ENCODE results near the gene ACD.

Gene ACD

GRCh38 chr16:67675579-67675935 is 15.5 kb upstream of the ACD start:
- no peak for TF ChIP-seq YY1 (IDR thresholded peaks at IDR 0.05; ENCODE audit: insufficient read depth, insufficient read length)
- no peak for TF ChIP-seq SUZ12 (IDR thresholded peaks at IDR 0.05; ENCODE audit: extremely low read depth, insufficient read depth, insufficient read length)
- no peak for TF ChIP-seq ZNF274 (IDR thresholded peaks at IDR 0.05; ENCODE audit: low read depth, low read length)
- Histone ChIP-seq H3K4me1 (ENCODE audit: insufficient read depth, insufficient read length) (peaks cover 3% of the 10 kb centered on the region), H3K36me3 (ENCODE audit: insufficient read depth, insufficient read length, low read length) (peaks cover 22% of the 10 kb centered on the region), H3K27me3 (ENCODE audit: insufficient read depth, insufficient read length) (no peaks in the 10 kb centered on the region), H3K4me3 (ENCODE audit: insufficient read length, low read depth) (no peak overlapping the region), H3K9ac (ENCODE audit: insufficient read length, low read depth) (no peak overlapping the region), H3K9me3 (ENCODE audit: insufficient read depth, low read length) (no peaks in the 10 kb centered on the region)
- DNase-seq (ENCODE audit: low read depth, low spot score), result no peak

- H3K4me1 ChIP-seq (ENCODE audit: insufficient read depth, insufficient read length), result peaks cover 3% of the 10 kb centered on the region
- H3K27me3 ChIP-seq (ENCODE audit: insufficient read depth, insufficient read length), result no peaks in the 10 kb centered on the region
- no peak for DNase-seq (ENCODE audit: low read depth, low spot score)
- TF ChIP-seq YY1 (IDR thresholded peaks at IDR 0.05; ENCODE audit: insufficient read depth, insufficient read length) (no peak), SUZ12 (IDR thresholded peaks at IDR 0.05; ENCODE audit: extremely low read depth, insufficient read depth, insufficient read length) (no peak), ZNF274 (IDR thresholded peaks at IDR 0.05; ENCODE audit: low read depth, low read length) (no peak)
- no peak overlapping the region for H3K9ac ChIP-seq (ENCODE audit: insufficient read length, low read depth)
- H3K4me3 ChIP-seq (ENCODE audit: insufficient read length, low read depth), result no peak overlapping the region
- H3K9me3 ChIP-seq (ENCODE audit: insufficient read depth, low read length), result no peaks in the 10 kb centered on the region
- H3K36me3 ChIP-seq (ENCODE audit: insufficient read depth, insufficient read length, low read length), result peaks cover 18% of the 10 kb centered on the region
Measured at GRCh38 chr16:67674851-67675578, 15.0 kb upstream of the ACD start.

DNA sequence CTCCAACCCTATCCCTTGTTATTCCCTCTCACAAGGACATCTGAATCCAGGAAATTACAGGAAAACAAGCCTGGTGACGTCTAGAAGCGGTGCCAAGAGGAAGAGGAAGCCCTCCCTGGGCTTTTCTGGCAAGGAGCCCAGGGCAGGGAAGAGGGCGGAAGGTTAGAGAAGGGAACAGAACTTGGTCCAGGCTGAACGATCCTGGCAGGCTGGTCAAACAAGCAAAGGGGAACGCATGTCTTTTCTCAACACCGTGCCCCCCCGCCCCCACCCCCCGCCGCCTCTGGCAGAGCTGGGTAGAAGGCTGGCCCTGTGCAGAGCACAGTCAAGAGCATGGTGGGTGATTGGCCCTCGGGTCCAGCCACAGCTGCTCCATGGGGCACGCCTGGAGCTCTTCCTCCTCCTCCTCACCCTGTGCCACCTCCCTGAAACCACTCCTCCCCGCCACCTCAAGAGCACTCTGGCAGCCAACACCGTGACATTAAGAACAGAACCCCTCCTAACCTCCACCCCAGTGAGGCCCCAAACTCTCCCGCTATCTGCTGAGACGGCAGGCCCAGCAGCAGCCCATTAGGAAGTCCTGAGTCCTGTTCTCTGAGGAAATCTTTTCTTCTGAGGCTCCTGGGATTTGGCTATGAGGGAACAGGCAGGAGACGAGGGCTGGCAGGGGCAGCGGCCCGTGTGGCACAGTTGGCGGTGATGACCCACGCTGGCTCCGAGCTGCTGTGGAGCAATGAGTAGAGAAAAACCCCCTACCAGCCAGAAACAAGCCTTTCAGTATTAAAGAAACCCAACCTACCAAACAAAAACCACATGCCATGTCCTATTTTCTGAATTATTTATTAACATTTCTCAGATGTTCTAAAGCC is 13.9 kb upstream of the ACD start:
- no peak for TF ChIP-seq SUZ12 (IDR thresholded peaks at IDR 0.05; ENCODE audit: extremely low read depth, insufficient read depth, insufficient read length)
- no peak for TF ChIP-seq YY1 (IDR thresholded peaks at IDR 0.05; ENCODE audit: insufficient read depth, insufficient read length)
- TF ChIP-seq ZNF274 (IDR thresholded peaks at IDR 0.05; ENCODE audit: low read depth, low read length), result no peak
- Histone ChIP-seq H3K4me3 (ENCODE audit: insufficient read length, low read depth) (no peak overlapping the region), H3K27me3 (ENCODE audit: insufficient read depth, insufficient read length) (no peaks in the 10 kb centered on the region), H3K9ac (ENCODE audit: insufficient read length, low read depth) (peak overlapping the region; percentile 36), H3K4me1 (ENCODE audit: insufficient read depth, insufficient read length) (peaks cover 3% of the 10 kb centered on the region), H3K36me3 (ENCODE audit: insufficient read depth, insufficient read length, low read length) (peaks cover 15% of the 10 kb centered on the region), H3K9me3 (ENCODE audit: insufficient read depth, low read length) (no peaks in the 10 kb centered on the region)
- DNase-seq (ENCODE audit: low read depth, low spot score), result no peak

GRCh38 chr16:67672739-67673662 is 12.9 kb upstream of the ACD start:
- Histone ChIP-seq H3K9ac (ENCODE audit: insufficient read length, low read depth) (peak overlapping the region; percentile 36), H3K36me3 (ENCODE audit: insufficient read depth, insufficient read length, low read length) (peaks cover 15% of the 10 kb centered on the region), H3K9me3 (ENCODE audit: insufficient read depth, low read length) (no peaks in the 10 kb centered on the region), H3K4me3 (ENCODE audit: insufficient read length, low read depth) (no peak overlapping the region), H3K4me1 (ENCODE audit: insufficient read depth, insufficient read length) (peaks cover 5% of the 10 kb centered on the region), H3K27me3 (ENCODE audit: insufficient read depth, insufficient read length) (no peaks in the 10 kb centered on the region)
- TF ChIP-seq SUZ12 (IDR thresholded peaks at IDR 0.05; ENCODE audit: extremely low read depth, insufficient read depth, insufficient read length) (no peak), YY1 (IDR thresholded peaks at IDR 0.05; ENCODE audit: insufficient read depth, insufficient read length) (no peak), ZNF274 (IDR thresholded peaks at IDR 0.05; ENCODE audit: low read depth, low read length) (no peak)
- DNase-seq (ENCODE audit: low read depth, low spot score), result no peak

- H3K4me3 ChIP-seq (ENCODE audit: insufficient read length, low read depth), result no peak overlapping the region
- H3K36me3 ChIP-seq (ENCODE audit: insufficient read depth, insufficient read length, low read length), result peaks cover 15% of the 10 kb centered on the region
- TF ChIP-seq YY1 (IDR thresholded peaks at IDR 0.05; ENCODE audit: insufficient read depth, insufficient read length) (no peak), ZNF274 (IDR thresholded peaks at IDR 0.05; ENCODE audit: low read depth, low read length) (no peak), SUZ12 (IDR thresholded peaks at IDR 0.05; ENCODE audit: extremely low read depth, insufficient read depth, insufficient read length) (no peak)
- peaks cover 8% of the 10 kb centered on the region for H3K4me1 ChIP-seq (ENCODE audit: insufficient read depth, insufficient read length)
- no peaks in the 10 kb centered on the region for H3K27me3 ChIP-seq (ENCODE audit: insufficient read depth, insufficient read length)
- no peak overlapping the region for H3K9ac ChIP-seq (ENCODE audit: insufficient read length, low read depth)
- DNase-seq (ENCODE audit: low read depth, low spot score), result no peak
- H3K9me3 ChIP-seq (ENCODE audit: insufficient read depth, low read length), result no peaks in the 10 kb centered on the region
Measured at GRCh38 chr16:67672306-67672705, 12.2 kb upstream of the ACD start.

DNA sequence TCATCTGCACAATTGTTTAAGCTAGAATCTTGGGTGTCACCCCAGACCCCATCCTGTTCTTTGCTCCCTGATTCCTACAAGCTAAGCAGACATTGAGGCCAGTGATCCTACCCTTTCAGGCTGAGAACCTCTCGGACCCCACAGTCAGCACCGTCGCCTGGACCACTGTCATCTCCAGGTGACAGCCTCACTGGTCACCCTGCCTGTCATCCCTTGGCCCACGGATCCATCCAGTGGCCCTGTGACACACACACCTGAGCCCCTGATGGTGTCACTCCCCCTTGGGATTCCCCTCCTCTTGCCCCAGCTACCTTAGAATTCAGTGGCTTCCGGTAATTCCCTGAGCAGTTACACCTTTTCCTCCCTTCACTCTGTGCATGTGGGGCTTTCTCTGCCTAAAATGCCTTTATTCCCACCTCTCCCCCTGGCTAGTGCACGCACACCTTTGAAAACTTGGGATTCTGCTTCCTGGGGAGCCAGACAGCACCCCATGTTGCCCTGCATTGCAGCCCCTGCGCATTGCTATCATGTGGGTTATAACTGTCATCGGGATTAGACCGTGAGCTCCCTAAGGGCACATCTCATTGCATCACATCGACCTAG is 9.5 kb upstream of the ACD start:
- TF ChIP-seq ZNF274 (IDR thresholded peaks at IDR 0.05; ENCODE audit: low read depth, low read length) (no peak), YY1 (IDR thresholded peaks at IDR 0.05; ENCODE audit: insufficient read depth, insufficient read length) (no peak), SUZ12 (IDR thresholded peaks at IDR 0.05; ENCODE audit: extremely low read depth, insufficient read depth, insufficient read length) (no peak)
- no peak overlapping the region for H3K4me3 ChIP-seq (ENCODE audit: insufficient read length, low read depth)
- peak overlapping the region; percentile 4 for H3K9ac ChIP-seq (ENCODE audit: insufficient read length, low read depth)
- peaks cover 14% of the 10 kb centered on the region for H3K4me1 ChIP-seq (ENCODE audit: insufficient read depth, insufficient read length)
- H3K9me3 ChIP-seq (ENCODE audit: insufficient read depth, low read length), result no peaks in the 10 kb centered on the region
- DNase-seq (ENCODE audit: low read depth, low spot score), result no peak
- no peaks in the 10 kb centered on the region for H3K27me3 ChIP-seq (ENCODE audit: insufficient read depth, insufficient read length)
- peaks cover 8% of the 10 kb centered on the region for H3K36me3 ChIP-seq (ENCODE audit: insufficient read depth, insufficient read length, low read length)

Data from NT2/D1 (cell line).